ENCODE data around the gene SLC7A14.

- TF ChIP-seq CTCF (IDR thresholded peaks at IDR 0.05) (no peak), POLR2A (IDR thresholded peaks at IDR 0.05) (no peak), POLR2AphosphoS5 (IDR thresholded peaks at IDR 0.05) (no peak)
Observed at GRCh38 chr3:170532573-170532972, 53.3 kb downstream of the SLC7A14 start.
